HG03558 (cell line): Measurements from ENCODE around the gene PODXL.
"Not testable (repeated sequence)": the region's sequence is repeated elsewhere in the genome, so short reads cannot be mapped to it uniquely, and the experiment has no call there.

Source experiments
- ATAC-seq: cut with Tn5 transposase; IDR thresholded peaks from one replicate; pipeline ENCODE4 v1.9.1; 2021; ENCODE audit warnings: moderate number of reproducible peaks; ENCODE audit not compliant: unreplicated experiment; ENCODE audit errors: extremely low read depth

PODXL gene

GRCh38 chr7:131498237-131498885 is 58.1 kb downstream of the PODXL start:
- no peak for ATAC-seq

GRCh38 chr7:131497454-131497853 is 59.0 kb downstream of the PODXL start:
- ATAC-seq, result no peak

DNA sequence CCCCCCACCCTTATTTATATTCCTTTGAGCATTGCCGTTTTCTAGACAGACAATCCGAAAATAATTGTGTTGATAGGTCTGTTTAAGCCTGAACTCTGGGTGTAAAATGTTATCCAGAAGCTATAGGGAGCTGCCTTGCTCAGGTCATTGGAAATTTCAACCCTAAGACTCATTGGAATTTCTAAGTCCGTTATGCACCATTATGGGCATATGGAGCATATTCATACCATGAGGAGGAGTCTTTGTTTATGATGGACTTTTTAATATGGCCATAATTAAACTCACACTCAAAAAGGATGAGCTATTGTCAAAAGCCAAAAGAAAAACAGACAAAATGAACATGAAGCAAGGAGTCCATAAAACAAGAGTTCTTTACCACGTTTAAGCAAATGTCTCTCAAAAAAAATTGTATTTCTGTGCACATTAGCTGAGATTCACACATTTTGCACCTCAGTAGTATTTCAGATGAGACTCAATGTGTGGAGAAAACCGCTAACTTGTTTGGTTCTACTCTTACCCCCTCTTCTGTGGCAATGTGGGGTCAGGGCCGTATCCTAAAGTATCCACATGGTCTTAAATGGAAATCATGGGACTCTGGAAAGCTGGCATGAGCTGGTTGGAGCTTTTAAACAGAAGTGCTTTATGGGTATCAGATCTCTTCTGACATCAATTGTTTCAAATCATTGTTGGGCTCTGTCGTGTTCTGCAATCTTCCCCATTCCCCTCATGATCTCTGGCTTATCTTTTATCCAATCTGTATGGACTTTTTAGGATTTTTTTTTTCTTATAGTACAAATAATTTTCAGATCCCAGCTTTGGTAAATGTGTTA is 60.5 kb downstream of the PODXL start:
- ATAC-seq, result no peak

GRCh38 chr7:131494182-131494581 is 62.2 kb downstream of the PODXL start:
- ATAC-seq, result no peak

GRCh38 chr7:131493581-131493980 is 62.8 kb downstream of the PODXL start:
- no peak for ATAC-seq

DNA sequence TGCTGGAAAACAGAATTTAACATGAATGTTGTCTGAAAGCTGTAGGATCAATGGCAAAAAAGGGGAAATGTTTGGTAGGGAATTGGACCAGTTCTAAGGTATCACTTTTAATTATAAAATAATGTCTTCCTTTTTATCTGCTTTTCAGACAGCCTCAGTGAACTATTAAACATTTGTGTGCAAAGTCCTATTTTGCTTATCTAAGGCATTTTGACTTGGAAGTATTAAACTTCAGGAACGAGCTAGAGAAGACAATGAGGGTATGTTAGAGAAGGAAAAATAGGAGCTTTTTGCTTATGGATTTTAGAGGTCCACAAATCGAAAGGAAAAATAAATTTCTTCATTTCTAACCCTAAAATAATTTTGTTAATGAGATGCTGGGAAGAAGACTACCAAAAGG is 63.3 kb downstream of the PODXL start:
- no peak for ATAC-seq

- no peak for ATAC-seq
Observed at GRCh38 chr7:131489881-131490280, 66.5 kb downstream of the PODXL start.

DNA sequence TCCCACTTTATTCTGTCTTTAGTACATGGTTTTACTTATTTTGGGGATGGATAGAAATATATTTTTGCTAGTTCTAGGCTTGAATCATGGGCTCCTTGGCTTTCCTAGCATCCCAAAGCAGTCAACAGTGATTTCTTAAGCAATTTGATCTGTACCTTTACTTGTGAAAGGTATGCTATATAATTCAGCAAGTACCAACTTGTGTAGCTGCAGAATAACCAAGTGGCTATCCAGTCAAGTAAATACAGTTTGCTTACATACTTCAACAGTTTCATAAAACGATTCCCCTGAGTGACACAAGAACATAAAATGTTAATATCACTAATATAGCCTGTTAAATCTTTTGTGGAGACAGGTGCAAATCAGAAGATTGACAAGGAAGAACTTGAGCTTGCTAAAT is 67.2 kb downstream of the PODXL start:
- ATAC-seq, result no peak

GRCh38 chr7:131488361-131488760 is 68.1 kb downstream of the PODXL start:
- no peak for ATAC-seq

GRCh38 chr7:131487217-131487616 is 69.2 kb downstream of the PODXL start:
- ATAC-seq, result no peak

- no peak for ATAC-seq
Observed at GRCh38 chr7:131486346-131486745, 70.1 kb downstream of the PODXL start.

DNA sequence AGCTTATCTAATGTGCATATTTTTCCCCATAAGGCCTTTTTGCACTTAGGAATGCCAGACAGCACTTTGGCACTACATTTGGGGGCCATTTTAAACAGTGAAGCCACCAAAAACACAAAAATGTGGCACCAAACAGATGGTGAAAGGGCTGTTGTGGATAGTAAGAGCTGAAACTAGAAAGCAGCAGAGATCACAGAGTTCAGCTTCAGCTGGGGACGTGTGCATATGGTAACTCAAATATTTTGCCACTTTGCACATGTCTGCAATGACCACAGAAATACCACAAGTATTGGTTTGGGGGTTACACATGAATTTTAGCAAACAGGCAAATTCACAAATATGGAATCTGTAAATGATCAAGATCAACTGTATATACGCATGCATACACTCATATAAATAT is 72.8 kb downstream of the PODXL start:
- no peak for ATAC-seq

DNA sequence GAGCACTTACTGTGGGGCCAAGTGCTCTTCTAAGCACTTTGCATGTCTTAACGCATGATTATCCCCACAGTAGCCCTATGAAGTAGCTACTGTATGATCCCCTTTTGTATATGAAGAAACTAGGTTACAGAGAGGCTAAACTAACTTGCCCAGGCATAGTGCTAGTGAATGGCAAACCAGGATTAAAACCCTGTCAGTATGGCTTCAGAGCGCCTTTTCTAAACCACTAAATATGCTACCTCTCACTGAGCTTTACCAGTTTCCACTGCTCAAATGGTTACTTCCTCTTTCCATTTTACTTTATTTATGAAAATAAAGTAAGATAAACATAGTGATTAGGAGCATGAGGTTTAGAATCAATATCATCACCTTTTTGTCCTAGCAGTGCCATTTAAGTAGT is 73.6 kb downstream of the PODXL start:
- ATAC-seq, result no peak

GRCh38 chr7:131480384-131481315 is 75.8 kb downstream of the PODXL start:
- no peak for ATAC-seq

DNA sequence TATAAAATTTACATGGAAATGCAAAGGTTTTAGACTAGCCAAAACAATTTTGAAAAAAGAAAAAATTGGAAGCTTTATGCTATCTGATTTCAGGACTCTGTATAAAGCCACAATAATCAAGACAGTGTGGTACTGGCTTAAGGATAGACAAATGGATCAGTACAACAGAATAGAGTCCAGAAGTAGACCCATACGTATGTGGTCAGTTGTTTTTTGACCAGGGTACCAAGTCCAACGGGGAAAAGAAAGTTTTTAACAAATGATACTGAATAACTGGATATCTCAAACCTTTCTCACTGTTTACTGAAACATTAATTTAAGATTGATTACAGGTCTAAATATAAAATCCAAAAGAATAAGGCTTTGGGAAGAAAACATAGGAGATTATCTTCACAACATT is 79.7 kb downstream of the PODXL start:
- no peak for ATAC-seq

GRCh38 chr7:131471250-131472004 is 85.0 kb downstream of the PODXL start:
- no peak for ATAC-seq

DNA sequence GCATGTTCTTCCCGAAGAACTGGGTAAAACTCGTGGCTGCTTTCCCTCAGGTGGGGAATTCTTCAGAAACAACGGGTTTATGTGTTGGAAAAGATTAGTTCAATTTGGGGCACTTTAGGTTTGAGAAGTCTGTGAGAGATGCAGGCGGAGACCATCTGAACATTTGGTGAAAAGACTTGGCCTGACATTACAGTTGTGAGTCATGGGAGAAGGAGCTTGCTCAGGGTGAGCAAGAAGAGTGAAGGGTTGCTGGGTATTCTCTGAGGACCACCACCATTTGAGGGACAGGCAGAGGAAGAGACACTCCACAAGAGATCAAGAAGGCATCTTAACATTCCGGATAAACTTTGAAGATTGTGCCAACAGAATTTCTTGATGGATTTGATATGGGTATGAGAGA is 88.6 kb downstream of the PODXL start:
- ATAC-seq, result no peak

GRCh38 chr7:131466735-131467365 is 89.6 kb downstream of the PODXL start:
- ATAC-seq, result no peak

DNA sequence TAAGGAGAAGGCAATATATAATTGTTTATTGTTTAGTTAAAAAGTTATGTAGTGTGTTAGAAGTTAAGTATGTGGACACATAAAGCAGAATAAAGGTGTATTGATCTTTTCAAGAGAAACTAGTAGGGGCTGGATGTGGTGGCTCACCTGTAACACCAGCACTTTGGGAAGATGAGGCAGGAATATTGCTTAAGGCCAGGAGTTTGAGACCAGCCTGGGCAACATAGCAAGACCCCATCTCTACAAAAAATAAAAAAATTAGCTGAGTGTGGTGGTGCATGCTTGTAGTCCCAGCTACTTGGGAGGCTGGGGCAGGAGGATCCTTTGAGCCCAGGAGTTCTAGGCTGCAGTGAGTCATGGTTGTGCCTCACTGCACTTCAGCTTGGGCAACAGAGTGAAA is 93.7 kb downstream of the PODXL start:
- ATAC-seq, result not testable (repeated sequence)

- no peak for ATAC-seq
Observed at GRCh38 chr7:131462059-131462458, 94.4 kb downstream of the PODXL start.
